HG02678 (cell line): ENCODE results near the gene LRRC37A3.
"Not testable (repeated sequence)": the region's sequence is repeated elsewhere in the genome, so short reads cannot be mapped to it uniquely, and the experiment has no call there.

ENCODE experiments used
- ATAC-seq: cut with Tn5 transposase; IDR thresholded peaks from one replicate; pipeline ENCODE4 v1.9.1; 2021; ENCODE audit warnings: mild to moderate bottlenecking, moderate library complexity; ENCODE audit not compliant: unreplicated experiment

Gene LRRC37A3

DNA sequence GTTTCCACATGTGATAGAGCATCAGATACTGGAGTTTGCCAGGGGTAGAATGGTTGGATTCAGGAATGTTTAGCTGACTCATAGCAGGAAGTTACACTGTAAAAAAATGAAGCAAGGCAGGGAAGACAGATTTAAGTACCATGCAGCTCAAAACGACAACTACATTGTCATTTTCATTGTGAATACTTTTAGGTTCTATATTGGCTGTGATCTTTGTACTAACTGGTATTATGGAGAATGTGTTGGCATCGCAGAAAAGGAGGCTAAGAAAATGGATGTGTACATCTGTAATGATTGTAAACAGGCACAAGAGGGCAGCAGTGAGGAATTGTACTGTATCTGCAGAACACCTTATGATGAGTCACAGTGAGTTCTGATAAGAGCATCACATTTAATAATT, 8.2 kb upstream of the LRRC37A3 start:
- not testable (repeated sequence) for ATAC-seq

- ATAC-seq = not testable (repeated sequence)
These were observed 7.2 kb upstream of the LRRC37A3 start for GRCh38 chr17:64926430-64926829.

DNA sequence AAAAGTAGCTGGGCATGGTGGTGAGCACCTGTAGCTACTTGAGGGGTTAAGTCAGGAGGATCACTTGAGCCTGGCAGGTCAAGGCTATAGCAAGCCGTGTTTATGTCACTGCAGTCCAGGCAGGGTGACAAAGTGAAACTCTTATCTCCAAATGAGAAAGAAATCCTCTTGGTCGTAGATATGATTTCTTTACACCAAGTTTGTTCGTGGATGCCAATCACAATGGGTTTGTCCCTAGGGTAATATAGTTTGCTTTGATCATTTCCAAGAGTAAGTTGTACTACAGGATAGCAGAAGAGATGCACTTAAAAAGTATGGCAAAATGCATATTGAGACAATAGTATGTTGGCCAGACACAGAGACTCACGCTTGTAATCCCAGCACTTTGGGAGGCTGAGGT, 6.0 kb upstream of the LRRC37A3 start:
- not testable (repeated sequence) for ATAC-seq

DNA sequence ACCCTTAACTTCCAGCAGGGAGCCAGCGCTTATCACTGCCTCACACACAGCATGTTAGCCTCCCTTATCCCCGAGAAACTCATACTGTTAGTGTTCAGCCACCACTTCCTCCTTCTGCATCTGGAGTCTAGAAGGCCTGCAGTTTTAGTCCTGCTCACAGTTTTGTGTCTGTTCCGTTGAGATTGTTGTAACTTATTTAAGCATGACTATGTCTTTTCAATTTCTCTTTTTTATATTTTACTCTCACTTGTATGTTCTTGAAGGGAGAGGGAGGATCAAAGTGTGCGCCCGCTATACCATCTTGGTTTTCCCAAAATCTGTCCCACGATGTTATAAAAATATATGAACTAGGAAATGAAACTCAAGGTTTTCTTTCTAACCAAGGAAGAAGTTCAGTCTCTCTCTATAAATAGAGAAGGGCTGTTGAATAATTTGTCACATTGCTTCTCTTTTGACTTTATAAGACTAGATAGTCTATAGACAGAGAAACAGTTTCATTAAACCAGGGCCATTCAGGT, 3.8 kb upstream of the LRRC37A3 start:
- ATAC-seq = not testable (repeated sequence)

DNA sequence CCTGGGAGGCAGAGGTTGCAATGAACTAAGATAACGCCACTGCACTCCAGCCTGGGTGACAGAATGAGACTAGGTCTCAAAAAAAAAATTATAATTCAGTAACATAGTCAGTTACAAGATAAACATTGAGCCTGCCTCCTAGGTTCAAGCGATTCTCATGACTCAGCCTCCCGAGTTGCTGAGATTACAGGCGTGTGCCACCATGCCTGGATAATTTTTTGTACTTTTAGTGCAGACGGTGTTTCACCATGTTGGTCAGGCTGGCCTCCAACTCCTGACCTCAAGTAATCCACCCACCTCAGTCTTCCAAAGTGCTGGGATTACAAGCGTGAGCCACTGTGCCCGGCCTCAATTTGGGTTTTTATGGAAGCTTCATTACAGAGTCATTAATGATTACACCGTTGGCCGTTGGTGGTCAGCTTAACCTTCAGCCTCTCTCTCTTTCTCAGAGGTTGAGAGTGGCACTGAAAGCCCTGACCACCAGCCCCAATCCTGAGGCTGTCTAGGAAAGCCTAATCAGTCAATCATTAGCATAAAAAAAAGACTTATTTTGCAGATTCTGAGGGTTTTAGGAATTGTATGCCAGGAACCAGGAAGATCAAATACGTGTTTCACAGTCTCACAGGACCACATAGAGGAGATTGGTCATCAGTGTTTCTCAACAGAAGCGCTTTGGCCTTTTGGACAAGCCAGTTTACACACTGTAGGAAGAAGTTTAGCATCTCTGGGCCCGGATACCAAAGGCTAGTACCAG, 1.3 kb upstream of the LRRC37A3 start:
- ATAC-seq = no peak

DNA sequence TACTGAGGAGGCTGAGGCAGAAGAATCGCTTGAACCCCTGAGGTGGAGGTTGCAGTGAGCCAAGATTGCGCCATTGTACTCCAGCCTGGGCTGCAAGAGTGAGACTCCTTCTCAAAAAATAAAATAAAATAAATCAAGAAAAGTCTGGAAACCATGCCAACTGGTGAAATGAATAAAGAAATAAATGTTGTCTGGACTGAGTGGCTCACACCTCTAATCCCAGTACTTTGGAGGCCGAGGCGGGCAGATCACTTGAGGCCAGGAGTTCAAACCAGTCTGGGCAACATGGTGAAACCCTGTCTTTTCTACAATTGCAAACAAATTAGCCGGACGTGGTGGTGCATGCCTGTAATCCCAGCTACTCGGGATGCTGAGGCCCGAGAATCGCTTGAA, 744 bp upstream of the LRRC37A3 start:
- ATAC-seq = no peak

GRCh38 chr17:64918842-64919288, 413 bp downstream of the LRRC37A3 start:
- ATAC-seq = peak; percentile 54

DNA sequence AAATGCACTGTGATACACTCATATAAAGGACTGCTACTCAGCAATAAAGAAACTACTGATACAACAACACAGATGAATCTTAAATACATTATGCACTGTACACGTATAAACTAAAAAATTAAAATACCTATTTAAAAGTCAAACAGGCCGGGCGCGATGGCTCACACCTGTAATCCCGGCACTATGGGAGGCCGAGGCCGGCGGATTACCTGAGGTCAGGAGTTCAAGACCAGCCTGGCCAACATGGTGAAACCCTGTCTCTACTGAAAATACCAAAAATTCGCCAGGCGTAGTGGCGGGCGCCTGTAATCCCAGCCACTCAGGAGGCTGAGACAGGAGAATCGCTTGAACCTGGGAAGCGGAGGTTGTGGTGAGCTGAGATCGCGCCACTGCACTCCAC, 1.7 kb downstream of the LRRC37A3 start:
- ATAC-seq = not testable (repeated sequence)

GRCh38 chr17:64915244-64915643, 4.0 kb downstream of the LRRC37A3 start:
- ATAC-seq = not testable (repeated sequence)

DNA sequence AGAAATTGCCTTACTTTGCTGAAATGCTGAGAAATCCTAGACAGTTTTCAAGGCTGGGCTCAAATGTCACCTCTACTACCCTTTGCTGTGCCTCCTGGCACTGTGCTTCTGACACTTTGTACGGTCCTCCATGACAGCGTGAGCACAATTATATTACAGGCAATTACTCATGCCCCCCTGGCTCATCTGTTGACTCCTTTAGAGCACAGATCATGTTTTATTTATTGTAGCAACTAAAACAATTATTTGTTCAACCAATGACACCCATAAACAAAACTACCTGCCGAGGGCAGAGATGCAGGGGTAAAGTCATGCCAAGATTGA, 9.1 kb downstream of the LRRC37A3 start:
- ATAC-seq = not testable (repeated sequence)

- ATAC-seq = not testable (repeated sequence)
These were observed 9.6 kb downstream of the LRRC37A3 start for GRCh38 chr17:64909511-64910190.

DNA sequence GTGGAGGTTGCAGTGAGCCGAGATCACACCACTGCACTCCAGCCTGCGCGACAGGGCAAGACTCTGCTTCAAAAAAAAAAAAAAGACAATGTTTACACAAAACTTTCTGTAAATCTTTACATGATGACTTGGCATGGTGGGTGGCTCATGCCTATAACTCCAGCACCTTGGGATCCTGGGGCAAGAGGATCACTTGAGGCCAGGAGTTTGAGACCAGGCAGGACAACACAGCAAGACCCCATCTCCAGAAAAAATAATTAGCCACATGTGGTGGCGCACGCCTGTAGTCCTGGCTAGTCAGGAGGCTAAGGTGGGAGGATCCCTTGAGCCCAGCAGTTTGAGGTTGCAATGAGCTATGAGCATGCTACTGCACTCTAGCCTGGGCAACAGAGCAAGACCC, 15.2 kb downstream of the LRRC37A3 start:
- not testable (repeated sequence) for ATAC-seq

GRCh38 chr17:64897136-64897535, 22.1 kb downstream of the LRRC37A3 start:
- ATAC-seq = not testable (repeated sequence)

- not testable (repeated sequence) for ATAC-seq
These were observed 45.1 kb downstream of the LRRC37A3 start for GRCh38 chr17:64874210-64874609.

- not testable (repeated sequence) for ATAC-seq
These were observed 71.5 kb downstream of the LRRC37A3 start for GRCh38 chr17:64847504-64848466.

DNA sequence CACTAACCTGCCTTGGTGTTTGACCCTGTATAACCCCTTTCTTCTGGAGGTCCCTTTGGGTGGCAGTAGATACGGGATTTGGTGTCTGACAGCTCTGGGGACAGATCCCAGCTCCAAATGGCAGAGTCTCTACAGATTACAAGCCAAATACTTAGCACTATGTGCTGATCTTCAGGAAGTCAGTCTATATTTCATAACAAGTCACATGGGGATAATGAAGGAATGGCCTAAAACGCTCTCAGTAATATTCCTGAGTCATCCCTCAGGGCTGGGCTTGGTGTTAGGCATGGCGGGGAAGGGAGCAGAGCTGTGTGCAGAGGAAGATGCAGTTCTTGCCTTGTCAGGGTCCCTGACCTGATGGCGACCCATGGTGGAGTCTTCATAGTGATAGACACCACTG, 72.4 kb downstream of the LRRC37A3 start:
- not testable (repeated sequence) for ATAC-seq

GRCh38 chr17:64843918-64844317, 75.4 kb downstream of the LRRC37A3 start:
- not testable (repeated sequence) for ATAC-seq

GRCh38 chr17:64842900-64843299, 76.4 kb downstream of the LRRC37A3 start:
- ATAC-seq = not testable (repeated sequence)

DNA sequence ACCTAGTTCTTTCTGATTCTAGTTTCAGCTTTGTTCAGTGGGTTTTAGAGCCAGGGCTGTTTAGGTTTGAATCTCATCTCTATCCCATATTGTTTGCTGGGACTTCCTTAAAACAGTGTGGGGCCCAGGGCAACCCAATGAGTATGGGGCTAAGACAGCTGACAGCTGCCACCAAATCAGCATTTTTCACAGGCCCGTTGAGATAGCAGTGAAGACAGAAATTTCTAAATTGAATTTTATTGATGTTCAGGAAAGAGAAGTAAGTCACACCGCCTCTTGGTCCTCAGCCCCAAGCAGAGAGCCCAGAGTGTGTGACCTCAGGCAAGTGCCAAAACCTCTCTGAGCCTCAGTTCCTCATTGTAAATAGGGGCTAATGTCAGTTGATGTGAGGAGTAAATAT, 78.3 kb downstream of the LRRC37A3 start:
- not testable (repeated sequence) for ATAC-seq

GRCh38 chr17:64838513-64838912, 80.8 kb downstream of the LRRC37A3 start:
- not testable (repeated sequence) for ATAC-seq
